Measurements from ENCODE around the gene COL5A1. TPM values are rescaled to one million over a fixed set of nuclear protein-coding genes. Genes with fewer than 3 reads are reported as not detected.

COL5A1 gene
- total RNA-seq, 1 experiment from 2014 or later = 9.5 TPM

- H3K27me3 ChIP-seq (ENCODE audit: insufficient read depth, low read length) = no peaks in the 10 kb centered on the region
- H2BK12ac ChIP-seq (ENCODE audit: insufficient read length, low read depth, low read length) = no peak overlapping the region
- H3K56ac ChIP-seq (ENCODE audit: insufficient read length, low read depth, low read length) = no peak overlapping the region
- no peak overlapping the region; a peak in 1 of 5 replicates for H3K4me3 Mint-ChIP-seq
- H3K79me2 ChIP-seq (ENCODE audit: insufficient read depth, low read length) = no peaks in the 10 kb centered on the region
- H3K27ac ChIP-seq (ENCODE audit: insufficient read length, low read depth, low read length) = no peak overlapping the region
- H3K23ac ChIP-seq (ENCODE audit: insufficient read length, low read depth, low read length) = no peak overlapping the region
- no peak overlapping the region for H2BK15ac ChIP-seq (ENCODE audit: low read depth, low read length)
- no peaks in the 10 kb centered on the region for H4K20me1 ChIP-seq (ENCODE audit: control insufficient read depth, insufficient read depth, insufficient read length)
- H4K8ac ChIP-seq (replicated peaks; ENCODE audit: insufficient read length, low read depth, low read length) = no peak overlapping the region
- H3K79me1 ChIP-seq (ENCODE audit: insufficient read depth, low read depth, low read length, poor library complexity, severe bottlenecking) = no peaks in the 10 kb centered on the region
- no peak overlapping the region for H4K91ac ChIP-seq (ENCODE audit: insufficient read length, low read depth, low read length)
- H3K36me3 Mint-ChIP-seq (ENCODE audit: insufficient read depth in 1 of 3, low read depth in 3 of 3) = no peaks in the 10 kb centered on the region
- no peaks in the 10 kb centered on the region for H3K4me1 ChIP-seq (ENCODE audit: insufficient read depth, low read length)
- H3K14ac ChIP-seq (ENCODE audit: insufficient read depth, low read length) = no peak overlapping the region; the same call in 1 of the 2 replicates
- H4K5ac ChIP-seq (ENCODE audit: insufficient read length, low read depth, low read length) = no peak overlapping the region
- no CpG with 5 or more reads among the region's 11 CpGs for WGBS (ENCODE audit: extremely low coverage, insufficient read length, low lambda C conversion rate)
- no peak overlapping the region for H3T11ph ChIP-seq (ENCODE audit: low read length)
- DNase-seq = no peak
- no peak overlapping the region for H2BK20ac ChIP-seq (ENCODE audit: low read depth, low read length, poor library complexity, severe bottlenecking)
- no peak overlapping the region for H3K18ac ChIP-seq (ENCODE audit: insufficient read length, low read depth, low read length)
- no peaks in the 10 kb centered on the region for H3K9me3 Mint-ChIP-seq
- H3K27me3 Mint-ChIP-seq (ENCODE audit: low read depth) = no peaks in the 10 kb centered on the region
- H2BK120ac ChIP-seq (ENCODE audit: low read depth, low read length, poor library complexity, severe bottlenecking) = no peak overlapping the region
- H2AFZ ChIP-seq (ENCODE audit: low read length) = no peak overlapping the region
- no peak overlapping the region for H3K9ac ChIP-seq (ENCODE audit: extremely low read depth, insufficient read length, low read length)
- peaks cover 4% of the 10 kb centered on the region in 2 experiments; a peak in 3 of 4 replicates for H3K4me1 Mint-ChIP-seq
- TF ChIP-seq CTCF (conservative IDR thresholded peaks at IDR 0.05) = no peak
- H3K23me2 ChIP-seq (ENCODE audit: insufficient read length, low read depth, low read length, poor library complexity, severe bottlenecking) = no peaks in the 10 kb centered on the region
- no peak overlapping the region for H2BK5ac ChIP-seq (ENCODE audit: insufficient read length, low read length)
- no peaks in the 10 kb centered on the region for H3K9me3 ChIP-seq (ENCODE audit: control insufficient read depth, low read depth, low read length)
- H3K4me2 ChIP-seq (ENCODE audit: insufficient read depth, insufficient read length, low read length) = no peak overlapping the region
- H3K27ac Mint-ChIP-seq = no peak overlapping the region; a peak in 1 of 7 replicates
- no peak overlapping the region for H3K4ac ChIP-seq (ENCODE audit: low read depth, low read length)
- H2AK5ac ChIP-seq (ENCODE audit: insufficient read length, low read length) = no peak overlapping the region
Observed at GRCh38 chr9:134773842-134774241, 132.2 kb downstream of the COL5A1 start.
